PC-3 (cell line): Measurements from ENCODE around the gene KCNQ5.

ENCODE experiments used
- EZH2 ChIP-seq: fragments of 300-600 bp; sonication (generic); IDR thresholded peaks from one replicate; pipeline ENCODE4 v1.6.1; 2017; ENCODE audit warnings: antibody characterized with exemption, mild to moderate bottlenecking, low read length; ENCODE audit not compliant: unreplicated experiment
- TF ChIP-seq, protein P1 (sequence below): fragments of 300-600 bp; sonication (generic); conservative IDR thresholded peaks from 2 replicates; pipeline ENCODE4 v1.5.1; 2017; ENCODE audit warnings: antibody characterized with exemption, low read depth, mild to moderate bottlenecking, low read length

DNA sequence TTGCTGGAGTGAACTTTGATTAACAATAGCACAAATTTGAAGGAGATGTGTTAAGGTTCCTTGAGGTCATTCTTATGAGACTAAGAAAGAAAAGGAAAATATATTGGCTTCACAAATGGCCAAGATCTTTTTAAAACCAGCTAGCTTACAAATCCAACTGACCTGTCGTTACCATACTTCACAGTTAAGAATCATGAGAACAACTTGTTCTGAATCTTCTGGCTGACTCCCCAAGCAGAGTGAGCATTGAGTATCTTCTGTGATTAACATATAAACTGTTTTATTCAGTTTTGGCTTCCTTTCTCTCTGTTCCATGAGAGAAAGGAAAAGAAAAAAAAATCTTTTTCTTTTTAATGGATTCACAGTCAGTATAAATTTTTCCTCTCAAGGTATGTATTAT lies 326.3 kb downstream of the KCNQ5 start:
- TF ChIP-seq, protein P1, sequence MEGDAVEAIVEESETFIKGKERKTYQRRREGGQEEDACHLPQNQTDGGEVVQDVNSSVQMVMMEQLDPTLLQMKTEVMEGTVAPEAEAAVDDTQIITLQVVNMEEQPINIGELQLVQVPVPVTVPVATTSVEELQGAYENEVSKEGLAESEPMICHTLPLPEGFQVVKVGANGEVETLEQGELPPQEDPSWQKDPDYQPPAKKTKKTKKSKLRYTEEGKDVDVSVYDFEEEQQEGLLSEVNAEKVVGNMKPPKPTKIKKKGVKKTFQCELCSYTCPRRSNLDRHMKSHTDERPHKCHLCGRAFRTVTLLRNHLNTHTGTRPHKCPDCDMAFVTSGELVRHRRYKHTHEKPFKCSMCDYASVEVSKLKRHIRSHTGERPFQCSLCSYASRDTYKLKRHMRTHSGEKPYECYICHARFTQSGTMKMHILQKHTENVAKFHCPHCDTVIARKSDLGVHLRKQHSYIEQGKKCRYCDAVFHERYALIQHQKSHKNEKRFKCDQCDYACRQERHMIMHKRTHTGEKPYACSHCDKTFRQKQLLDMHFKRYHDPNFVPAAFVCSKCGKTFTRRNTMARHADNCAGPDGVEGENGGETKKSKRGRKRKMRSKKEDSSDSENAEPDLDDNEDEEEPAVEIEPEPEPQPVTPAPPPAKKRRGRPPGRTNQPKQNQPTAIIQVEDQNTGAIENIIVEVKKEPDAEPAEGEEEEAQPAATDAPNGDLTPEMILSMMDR, result no peak
- no peak for TF ChIP-seq EZH2
